ENCODE data around the gene HES2.

The HES2 gene

GRCh38 chr1:6401673-6402072, 18.0 kb downstream of the HES2 start:
- H3K4me2 ChIP-seq (ENCODE audit: low read depth, low read length, poor library complexity, severe bottlenecking) = no peak overlapping the region

GRCh38 chr1:6399294-6399693, 20.4 kb downstream of the HES2 start:
- Histone ChIP-seq H3K9ac (ENCODE audit: low read length) (no peak overlapping the region), H4K20me1 (ENCODE audit: low read depth, low read length) (no peaks in the 10 kb centered on the region), H3K4me3 (ENCODE audit: insufficient read depth, low read length, poor library complexity, severe bottlenecking) (no peak overlapping the region), H3K27me3 (ENCODE audit: low read length) (no peaks in the 10 kb centered on the region), H3K9me2 (replicated peaks; ENCODE audit: insufficient read depth, low read length) (no peaks in the 10 kb centered on the region), H3K4me2 (ENCODE audit: low read depth, low read length, poor library complexity, severe bottlenecking) (no peak overlapping the region), H3K9me3 (ENCODE audit: insufficient read depth, low read length) (no peaks in the 10 kb centered on the region), H2AFZ (ENCODE audit: low read depth, low read length, severe bottlenecking) (no peak overlapping the region), H3K36me3 (ENCODE audit: low read length) (no peaks in the 10 kb centered on the region), H3F3A (ENCODE audit: insufficient read depth) (no peaks in the 10 kb centered on the region), H3K27ac (ENCODE audit: low read depth, low read length) (no peak overlapping the region), H3K79me2 (ENCODE audit: insufficient read depth, low read length) (no peaks in the 10 kb centered on the region)
- TF ChIP-seq CTCF (IDR thresholded peaks at IDR 0.05; ENCODE audit: insufficient read depth, low read length, poor library complexity, severe bottlenecking) (no peak), EZH2phosphoT487 (conservative IDR thresholded peaks at IDR 0.05; ENCODE audit: low read length) (no peak)

More at GRCh38 chr1:6401673-6402072, 18.0 kb downstream of the HES2 start:
- Histone ChIP-seq H3K36me3 (ENCODE audit: low read length) (no peaks in the 10 kb centered on the region), H3K27me3 (ENCODE audit: low read length) (no peaks in the 10 kb centered on the region), H3F3A (ENCODE audit: insufficient read depth) (no peaks in the 10 kb centered on the region), H3K9me3 (ENCODE audit: insufficient read depth, low read length) (no peaks in the 10 kb centered on the region), H3K27ac (ENCODE audit: low read depth, low read length) (no peak overlapping the region), H3K9ac (ENCODE audit: low read length) (no peak overlapping the region), H2AFZ (ENCODE audit: low read depth, low read length, severe bottlenecking) (no peak overlapping the region), H3K4me3 (ENCODE audit: insufficient read depth, low read length, poor library complexity, severe bottlenecking) (no peak overlapping the region), H4K20me1 (ENCODE audit: low read depth, low read length) (no peaks in the 10 kb centered on the region), H3K79me2 (ENCODE audit: insufficient read depth, low read length) (no peaks in the 10 kb centered on the region), H3K9me2 (replicated peaks; ENCODE audit: insufficient read depth, low read length) (no peaks in the 10 kb centered on the region)
- TF ChIP-seq EZH2phosphoT487 (conservative IDR thresholded peaks at IDR 0.05; ENCODE audit: low read length) = no peak
- no peak for TF ChIP-seq CTCF (IDR thresholded peaks at IDR 0.05; ENCODE audit: insufficient read depth, low read length, poor library complexity, severe bottlenecking)

GRCh38 chr1:6397844-6398441, 21.8 kb downstream of the HES2 start:
- H3K27ac ChIP-seq (ENCODE audit: low read depth, low read length) = no peak overlapping the region
- H3K4me3 ChIP-seq (ENCODE audit: insufficient read depth, low read length, poor library complexity, severe bottlenecking) = no peak overlapping the region
- H3K79me2 ChIP-seq (ENCODE audit: insufficient read depth, low read length) = no peaks in the 10 kb centered on the region
- no peaks in the 10 kb centered on the region for H3K9me2 ChIP-seq (replicated peaks; ENCODE audit: insufficient read depth, low read length)
- no peaks in the 10 kb centered on the region for H3F3A ChIP-seq (ENCODE audit: insufficient read depth)
- H3K4me2 ChIP-seq (ENCODE audit: low read depth, low read length, poor library complexity, severe bottlenecking) = no peak overlapping the region
- no peak for TF ChIP-seq CTCF (IDR thresholded peaks at IDR 0.05; ENCODE audit: insufficient read depth, low read length, poor library complexity, severe bottlenecking)
- TF ChIP-seq EZH2phosphoT487 (conservative IDR thresholded peaks at IDR 0.05; ENCODE audit: low read length) = no peak
- H4K20me1 ChIP-seq (ENCODE audit: low read depth, low read length) = no peaks in the 10 kb centered on the region
- no peak overlapping the region for H2AFZ ChIP-seq (ENCODE audit: low read depth, low read length, severe bottlenecking)
- H3K36me3 ChIP-seq (ENCODE audit: low read length) = no peaks in the 10 kb centered on the region
- H3K9ac ChIP-seq (ENCODE audit: low read length) = no peak overlapping the region
- no peaks in the 10 kb centered on the region for H3K27me3 ChIP-seq (ENCODE audit: low read length)
- H3K9me3 ChIP-seq (ENCODE audit: insufficient read depth, low read length) = no peaks in the 10 kb centered on the region
